H1 (cell line): Measurements from ENCODE around the gene IQCF5. TPM values are rescaled to one million over a fixed set of nuclear protein-coding genes. Genes with fewer than 3 reads are reported as not detected.

Experiments used
- ATF2 ChIP-seq: IDR thresholded peaks from 2 replicates; pipeline ENCODE4 v1.6.1; 2012; ENCODE audit warnings: low read length, inconsistent platforms
- BACH1 ChIP-seq: IDR thresholded peaks from 2 replicates; pipeline ENCODE4 v1.6.1; 2012; ENCODE audit warnings: low read length, improper control_type of control experiment
- EP300 ChIP-seq, 2 experiments: IDR thresholded peaks; 1 replicate in 1 of 2; 2 replicates in 1 of 2; pipeline ENCODE4 v1.6.1; 2011 to 2012; ENCODE audit warnings: low read depth in 2 of 2, low read length in 2 of 2, mild to moderate bottlenecking in 2 of 2, borderline replicate concordance in 1 of 2, inconsistent platforms in 1 of 2, moderate library complexity in 1 of 2
- JUND ChIP-seq: IDR thresholded peaks from 2 replicates; pipeline ENCODE4 v1.6.1; 2011; ENCODE audit warnings: mild to moderate bottlenecking, improper control_type of control experiment, low read length
- PHF8 ChIP-seq: fragments of 200-600 bp; sonication (generic); conservative IDR thresholded peaks from 2 replicates; pipeline ENCODE4 v1.7.1; 2012; ENCODE audit warnings: low read depth, mild to moderate bottlenecking, inconsistent platforms, low read length, moderate library complexity
- TCF12 ChIP-seq: IDR thresholded peaks from 2 replicates; pipeline ENCODE4 v1.6.1; 2011; ENCODE audit warnings: low read depth, mild to moderate bottlenecking, low read length
- polyA plus RNA-seq, 7 experiments: library from polyadenylated mRNA; depleted of rRNA in 3 of 7; stranded (reverse) in 5 of 7; unstranded in 2 of 7; fragments of >200 nt in 5 of 7; fragments of 200-250 nt in 2 of 7; gene quantifications; 1 replicate in 5 of 7; 2 replicates in 1 of 7; 4 replicates in 1 of 7; pipeline versions ENCODE4 v1.2.1 to v1.2.3, GENCODE V29; 2011 to 2013; ENCODE audit warnings: missing spikeins in 2 of 7, mixed read lengths in 2 of 7
- total RNA-seq: library from RNA; stranded (reverse); fragmentation: NEBNext Ultra II Directional; extraction: Animal tissue kit (Norgen Biotek cat#: 25700); gene quantifications from 2 replicates; pipeline ENCODE4 v1.2.1, GENCODE V29; 2021

The IQCF5 gene
- total and polyA plus RNA-seq, 2 of the 8 experiments (the other 6 are each of a cell fraction or from before 2014, with no cell fraction given), result not detected

DNA sequence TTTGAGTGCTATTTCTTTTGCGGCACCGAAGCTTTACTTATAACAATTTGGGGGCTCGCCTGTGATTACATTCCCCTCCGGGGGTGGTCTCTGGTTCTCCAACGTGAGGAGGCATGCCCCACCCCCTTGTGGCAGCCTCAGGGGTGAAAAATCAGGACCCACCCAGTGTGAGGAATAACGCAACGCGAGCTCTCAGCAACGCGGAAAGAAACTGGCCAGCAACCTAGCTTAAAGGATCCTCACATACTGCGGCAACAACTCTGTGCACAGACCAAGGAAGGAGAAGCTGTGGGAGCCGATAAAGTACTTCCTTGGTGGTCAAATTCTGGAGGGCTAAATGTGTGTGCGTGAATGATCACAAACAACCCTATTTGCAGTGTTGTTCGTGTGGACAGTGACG lies 22.0 kb upstream of the IQCF5 start (continued):
- TF ChIP-seq ATF2, result no peak
- TF ChIP-seq BACH1, result no peak
- TF ChIP-seq EP300 (IDR thresholded peaks at IDR 0.05; ENCODE audit: borderline replicate concordance in 1 of 2, low read depth in 2 of 2, low read length in 2 of 2), result no peak
- TF ChIP-seq TCF12, result no peak
- TF ChIP-seq PHF8, result no peak
- no peak for TF ChIP-seq JUND
- TF ChIP-seq, all 59 proteins: peak for 0
